Anterior cingulate cortex (tissue), 58 donors: ENCODE data around the gene TMEM100.
A peak's percentile ranks its signal among the peaks of the same experiment; 100 is the strongest.

Experiments
- DNase-seq, 58 donors: peaks; one replicate each; lab custom pipeline; 2025; lab: John Stamatoyannopoulos, UW

Gene TMEM100

GRCh38 chr17:55746466-55746865 lies 23.8 kb upstream of the TMEM100 start:
- DNase-seq: no peak

GRCh38 chr17:55745258-55745657 lies 22.6 kb upstream of the TMEM100 start:
- no peak for DNase-seq

GRCh38 chr17:55743103-55743679 lies 20.5 kb upstream of the TMEM100 start:
- no peak for DNase-seq

- DNase-seq: no peak
Measured at GRCh38 chr17:55742272-55743102, 19.8 kb upstream of the TMEM100 start.

- no peak for DNase-seq
Measured at GRCh38 chr17:55741356-55741700, 18.7 kb upstream of the TMEM100 start.

- DNase-seq: no peak
Measured at GRCh38 chr17:55740511-55741355, 18.1 kb upstream of the TMEM100 start.

- DNase-seq: no peak
Measured at GRCh38 chr17:55737976-55738501, 15.4 kb upstream of the TMEM100 start.

GRCh38 chr17:55735731-55736405 lies 13.2 kb upstream of the TMEM100 start:
- DNase-seq: peak in 2 of 58 donors; percentile 7 to 10

- DNase-seq: peak in 1 of 58 donors; percentile 10
Measured at GRCh38 chr17:55734128-55734781, 11.6 kb upstream of the TMEM100 start.

- DNase-seq: peak in 4 of 58 donors; percentile 8 to 23 (median 20)
Measured at GRCh38 chr17:55731586-55732250, 9.1 kb upstream of the TMEM100 start.

GRCh38 chr17:55730808-55731207 lies 8.1 kb upstream of the TMEM100 start:
- no peak for DNase-seq

- no peak for DNase-seq
Measured at GRCh38 chr17:55730380-55730779, 7.7 kb upstream of the TMEM100 start.

GRCh38 chr17:55729484-55729883 lies 6.8 kb upstream of the TMEM100 start:
- no peak for DNase-seq

- DNase-seq: no peak
Measured at GRCh38 chr17:55728833-55729232, 6.2 kb upstream of the TMEM100 start.

- no peak for DNase-seq
Measured at GRCh38 chr17:55728361-55728760, 5.7 kb upstream of the TMEM100 start.

- DNase-seq: no peak
Measured at GRCh38 chr17:55727920-55728319, 5.3 kb upstream of the TMEM100 start.

GRCh38 chr17:55727275-55727674 lies 4.6 kb upstream of the TMEM100 start:
- no peak for DNase-seq

- DNase-seq: peak in 10 of 58 donors; percentile 1 to 40 (median 23)
Measured at GRCh38 chr17:55726440-55726839, 3.8 kb upstream of the TMEM100 start.

GRCh38 chr17:55723488-55723848 lies 804 bp upstream of the TMEM100 start:
- DNase-seq: no peak
